Measurements from ENCODE around the gene SNX25. TPM values are rescaled to one million over a fixed set of nuclear protein-coding genes. Genes with fewer than 3 reads are reported as not detected.

The SNX25 gene
- total and polyA plus RNA-seq, 2 of the 13 experiments (the other 11 are each of a cell fraction or from before 2014, with no cell fraction given) = 23.4 to 23.5 TPM

GRCh38 chr4:185211035-185211434, 1.6 kb downstream of the SNX25 start:
- TSS peak; percentile 55 for BruUV-seq (replicated peaks)
- H3K9me3 ChIP-seq (ENCODE audit: low read length) = no peaks in the 10 kb centered on the region
- intact Hi-C loops (cut with micrococcal nuclease; ENCODE audit: unreplicated experiment) = no loop called here
- peaks cover 13% of the 10 kb centered on the region; the same call in 1 of the 2 replicates for H4K20me1 ChIP-seq (ENCODE audit: insufficient read depth, low read length)
- no peak for ATAC-seq
- in situ Hi-C loops (cut with HindIII; ENCODE audit: extremely low pct_ligation_motif_present, low pct_unique_long_range_greater_than_20kb) = no loop called here
- ChIA-PET POLR2A (no interaction called here), CTCF (ENCODE audit: low intra/inter-chr PET ratio, low total read pairs) (no interaction called here)
- DNase-seq (ENCODE audit: low spot score) = no peak
- no peaks in the 10 kb centered on the region for H3K36me3 ChIP-seq (replicated peaks in 1 of 2; ENCODE audit: control insufficient read depth in 1 of 2, insufficient read depth in 2 of 2, low read length in 2 of 2)
- peak overlapping the region; percentile 96 to 99 (median 99) for H3K4me3 ChIP-seq (replicated peaks in 1 of 3; ENCODE audit: insufficient read depth in 1 of 3, low read depth in 2 of 3, low read length in 3 of 3)
- H3K79me2 ChIP-seq (ENCODE audit: insufficient read depth, low read length) = peaks cover 56% of the 10 kb centered on the region
- no peak for FAIRE-seq
- H3K27me3 ChIP-seq (ENCODE audit: control insufficient read depth in 1 of 2, insufficient read depth in 2 of 2, low read length in 2 of 2) = no peaks in the 10 kb centered on the region; a peak in 1 of 5 replicates
- peak overlapping the region; percentile 87 for H3K9ac ChIP-seq (ENCODE audit: insufficient read depth, low read depth, low read length)
- H3K4me1 ChIP-seq (ENCODE audit: insufficient read depth, low read length) = peaks cover 52% of the 10 kb centered on the region
- no peak for TF ChIP-seq DNMT3B (CRISPR knock-in tag; conservative IDR thresholded peaks at IDR 0.05)
- no peak for TF ChIP-seq ZSCAN25 (CRISPR knock-in tag; IDR thresholded peaks at IDR 0.05)
- peak; percentile 38 for TF ChIP-seq YY1 (IDR thresholded peaks at IDR 0.05; ENCODE audit: insufficient read depth, insufficient replicate concordance, low read depth, low read length)
- TF ChIP-seq ERF (CRISPR knock-in tag; IDR thresholded peaks at IDR 0.05) = no peak
- TF ChIP-seq IRF2 (CRISPR knock-in tag; IDR thresholded peaks at IDR 0.05) = 0 out of 2 replicates have a peak, but pooled peaks have one; percentile 9
- no peak for TF ChIP-seq MTF1 (CRISPR knock-in tag; IDR thresholded peaks at IDR 0.05)
- no peak for TF ChIP-seq FOXP4 (CRISPR knock-in tag; IDR thresholded peaks at IDR 0.05)
- no peak for TF ChIP-seq MED13 (CRISPR knock-in tag; IDR thresholded peaks at IDR 0.05)
- TF ChIP-seq ZNF597 (CRISPR knock-in tag; IDR thresholded peaks at IDR 0.05) = no peak
- 0 out of 4 replicates have a peak, but pooled peaks of 1 of the 2 experiments have one; percentile 3 for TF ChIP-seq HMGXB4 (CRISPR knock-in tag; IDR thresholded peaks at IDR 0.05; ENCODE audit: borderline replicate concordance in 1 of 2, low read depth in 1 of 2)
- no peak for TF ChIP-seq ZFP62 (CRISPR knock-in tag; IDR thresholded peaks at IDR 0.05)
- peak overlapping the region; percentile 81 for H3K4me2 ChIP-seq (ENCODE audit: low read depth, low read length)
- no peak overlapping the region for H2AFZ ChIP-seq (ENCODE audit: low read length)
- WGBS (ENCODE audit: low lambda C conversion rate) = 40% methylated on average over 5 of the region's 5 CpGs
- peak overlapping the region; percentile 60 for H3K27ac ChIP-seq (ENCODE audit: extremely low read length, insufficient read depth, low read length)
